Measurements from ENCODE around the gene GJA10. TPM values are rescaled to one million over a fixed set of nuclear protein-coding genes. Genes with fewer than 3 reads are reported as not detected.

The GJA10 gene
- total and polyA plus RNA-seq, 9 donors: not detected

- Histone ChIP-seq H3K27ac (ENCODE audit: low read length) (no peak overlapping the region), H3K4me3 (ENCODE audit: low read length) (no peak overlapping the region), H3K27me3 (ENCODE audit: control insufficient read depth, insufficient read depth, low read length) (no peaks in the 10 kb centered on the region), H3K4me1 (ENCODE audit: control insufficient read depth, insufficient read depth, low read length) (peaks cover 8% of the 10 kb centered on the region), H3K36me3 (ENCODE audit: control insufficient read depth, insufficient read depth, low read length) (no peaks in the 10 kb centered on the region), H3K9me3 (replicated peaks; ENCODE audit: control insufficient read depth, low read depth, low read length) (no peaks in the 10 kb centered on the region)
- DNase-seq: no peak
- 90% methylated on average over 4 of the region's 8 CpGs for WGBS (ENCODE audit: insufficient coverage)
Measured at GRCh38 chr6:89942601-89943000, 48.3 kb downstream of the GJA10 start.

GRCh38 chr6:89944181-89944755, 50.0 kb downstream of the GJA10 start:
- no peaks in the 10 kb centered on the region for H3K27me3 ChIP-seq (ENCODE audit: control insufficient read depth, insufficient read depth, low read length)
- H3K36me3 ChIP-seq (ENCODE audit: control insufficient read depth, insufficient read depth, low read length): peaks cover 3% of the 10 kb centered on the region
- no peak overlapping the region for H3K27ac ChIP-seq (ENCODE audit: low read length)
- DNase-seq: no peak
- no peak overlapping the region for H3K4me3 ChIP-seq (ENCODE audit: low read length)
- 100% methylated on average over 1 of the region's 4 CpGs for WGBS (ENCODE audit: insufficient coverage)
- H3K9me3 ChIP-seq (replicated peaks; ENCODE audit: control insufficient read depth, low read depth, low read length): no peaks in the 10 kb centered on the region
- H3K4me1 ChIP-seq (ENCODE audit: control insufficient read depth, insufficient read depth, low read length): peaks cover 8% of the 10 kb centered on the region

DNA sequence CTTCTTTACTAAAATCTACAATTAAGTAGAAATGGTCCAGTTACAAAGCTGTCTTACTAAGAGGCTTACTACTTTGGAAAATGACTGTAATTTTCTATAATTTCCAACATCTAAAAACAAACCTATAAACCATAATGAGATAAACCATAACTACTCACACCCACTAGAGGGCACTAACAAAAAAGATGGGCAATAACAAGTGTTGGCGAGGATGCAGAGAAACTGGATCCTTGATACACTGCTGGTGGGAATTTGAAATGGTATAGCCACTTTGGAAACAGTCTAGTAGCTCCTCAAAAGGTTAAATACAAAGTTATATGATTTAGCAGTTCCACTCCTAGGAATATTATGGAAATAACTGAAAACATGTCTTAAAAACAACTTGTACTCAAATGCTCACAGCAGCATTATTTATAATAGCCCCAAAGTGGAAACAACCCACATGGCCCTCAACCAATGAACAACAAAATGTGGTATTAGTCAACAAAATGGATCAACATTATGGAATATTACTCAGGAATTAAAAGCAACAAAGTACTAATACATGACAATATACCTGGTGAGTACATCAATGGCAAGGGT, 50.6 kb downstream of the GJA10 start:
- H3K9me3 ChIP-seq (replicated peaks; ENCODE audit: control insufficient read depth, low read depth, low read length): no peaks in the 10 kb centered on the region
- no peaks in the 10 kb centered on the region for H3K27me3 ChIP-seq (ENCODE audit: control insufficient read depth, insufficient read depth, low read length)
- no peak for DNase-seq
- H3K4me3 ChIP-seq (ENCODE audit: low read length): no peak overlapping the region
- H3K4me1 ChIP-seq (ENCODE audit: control insufficient read depth, insufficient read depth, low read length): peaks cover 8% of the 10 kb centered on the region
- no peak overlapping the region for H3K27ac ChIP-seq (ENCODE audit: low read length)
- H3K36me3 ChIP-seq (ENCODE audit: control insufficient read depth, insufficient read depth, low read length): peaks cover 3% of the 10 kb centered on the region
- no CpG with 5 or more reads among the region's 1 CpG for WGBS (ENCODE audit: insufficient coverage)

Other genes starting within 250 kb of the GJA10 start
- gene MDN1, start 74.7 kb upstream of the GJA10 start, total RNA-seq: 24.4 TPM
- gene MDN1, start 74.7 kb upstream of the GJA10 start, polyA plus RNA-seq (ENCODE audit: insufficient read depth in 1 of 8, insufficient read length in 8 of 8, low replicate concordance in 1 of 8): 10 to 100 TPM; 24.7 to 32.9 (median 26.4) TPM
- gene CASP8AP2, start 64.6 kb upstream of the GJA10 start, total RNA-seq: 17.0 TPM
- gene CASP8AP2, start 64.6 kb upstream of the GJA10 start, polyA plus RNA-seq (ENCODE audit: insufficient read depth in 1 of 8, insufficient read length in 8 of 8, low replicate concordance in 1 of 8): 10 to 100 TPM; 10.3 to 17.4 (median 13.8) TPM

All from muscle of leg (tissue), 11 donors.